Measurements from ENCODE around the gene EEA1. TPM values are rescaled to one million over a fixed set of nuclear protein-coding genes. Genes with fewer than 3 reads are reported as not detected.

The EEA1 gene
- total RNA-seq, 4 donors from 2014 or later = 11.6 to 25.4 (median 21.7) TPM

DNA sequence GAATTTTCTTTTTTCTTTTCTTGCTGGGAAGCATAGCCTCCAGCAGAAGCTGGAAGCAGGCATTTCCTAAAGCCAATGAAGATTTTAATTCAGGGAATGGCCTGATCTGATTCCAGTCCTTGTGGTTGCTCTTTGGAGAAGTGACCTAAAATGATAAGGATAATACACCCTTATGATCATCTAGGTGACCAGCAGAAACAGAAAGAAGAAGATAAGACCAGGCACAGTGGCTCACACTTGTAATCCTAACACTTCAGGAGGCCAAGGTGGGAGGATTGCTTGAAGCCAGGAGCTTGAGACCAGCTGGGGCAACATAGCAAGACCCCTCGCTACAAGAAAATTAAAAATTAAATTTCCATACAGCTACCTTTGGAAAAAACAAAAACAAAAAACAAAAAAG is 51.2 kb downstream of the EEA1 start:
- TF ChIP-seq EP300 (IDR thresholded peaks at IDR 0.05; ENCODE audit: low read depth) (no peak), CTCF (IDR thresholded peaks at IDR 0.05) (no peak), POLR2A (IDR thresholded peaks at IDR 0.05) (no peak), POLR2AphosphoS5 (IDR thresholded peaks at IDR 0.05) (no peak)
- intact Hi-C loops (cut with DNase I; ENCODE audit: low total_unique reads) = no loop called here

DNA sequence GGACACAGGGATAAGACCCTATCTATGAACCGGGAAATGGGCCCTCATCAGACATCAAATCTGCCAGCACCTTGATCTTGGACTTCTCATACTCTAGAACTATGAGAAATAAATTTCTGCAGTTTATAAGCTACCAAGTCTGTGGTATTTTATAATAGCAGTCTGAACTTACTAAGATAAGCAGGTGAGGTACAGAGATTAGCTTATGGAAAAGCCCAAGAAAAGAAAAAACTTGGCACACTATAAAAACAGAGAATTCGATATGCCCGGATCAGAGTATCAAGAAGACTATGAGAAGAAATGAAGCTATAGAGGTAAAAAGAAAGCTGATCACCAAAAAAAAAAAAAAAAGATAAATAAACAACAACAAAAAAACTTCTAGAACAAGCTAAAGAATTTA is 52.6 kb downstream of the EEA1 start:
- intact Hi-C loops (cut with DNase I; ENCODE audit: low total_unique reads) (no loop called here), in situ Hi-C loops (cut with MboI; ENCODE audit: low pct_ligation_motif_present in 1 of 4, low pct_unique_long_range_greater_than_20kb in 1 of 4, low sequenced_read_pairs in 3 of 4) (no loop called here)
- no peak overlapping the region for H3K27ac ChIP-seq
- no peaks in the 10 kb centered on the region for H3K4me1 ChIP-seq
- TF ChIP-seq POLR2AphosphoS5 (IDR thresholded peaks at IDR 0.05) = no peak
- TF ChIP-seq CTCF (IDR thresholded peaks at IDR 0.05) = no peak
- no peak for TF ChIP-seq EP300 (IDR thresholded peaks at IDR 0.05; ENCODE audit: low read depth)
- TF ChIP-seq POLR2A (IDR thresholded peaks at IDR 0.05) = no peak
- WGBS, 2 donors (ENCODE audit: low coverage in 1 of 2) = 93 to 100% methylated on average over 3 of the region's 3 CpGs
- H3K9me3 ChIP-seq = no peaks in the 10 kb centered on the region
- H3K27me3 ChIP-seq = no peaks in the 10 kb centered on the region
- DNase-seq = no peak
- peaks cover 0 to 4% (median 0%) of the 10 kb centered on the region in 4 donors for H3K36me3 ChIP-seq
- no peak overlapping the region for H3K4me3 ChIP-seq

More for the DNA sequence above, 51.2 kb downstream of the EEA1 start:
- 100% methylated on average over 1 of the region's 1 CpG; no CpG with 5 or more reads in 1 of the 2 donors for WGBS, 2 donors (ENCODE audit: low coverage in 1 of 2)
- no peak for DNase-seq
- H3K9me3 ChIP-seq = no peaks in the 10 kb centered on the region
- in situ Hi-C loops (cut with MboI; ENCODE audit: low pct_ligation_motif_present in 1 of 4, low pct_unique_long_range_greater_than_20kb in 1 of 4, low sequenced_read_pairs in 3 of 4) = no loop called here
- H3K4me1 ChIP-seq = no peaks in the 10 kb centered on the region
- no peak overlapping the region for H3K4me3 ChIP-seq
- H3K27ac ChIP-seq = no peak overlapping the region
- no peaks in the 10 kb centered on the region for H3K27me3 ChIP-seq
- H3K36me3 ChIP-seq = peaks cover 0 to 4% (median 0%) of the 10 kb centered on the region in 4 donors

GRCh38 chr12:92871116-92871515 is 58.0 kb downstream of the EEA1 start:
- Histone ChIP-seq H3K9me3 (no peaks in the 10 kb centered on the region), H3K4me3 (no peak overlapping the region), H3K27me3 (no peaks in the 10 kb centered on the region), H3K4me1 (no peaks in the 10 kb centered on the region), H3K36me3 (no peaks in the 10 kb centered on the region), H3K27ac (no peak overlapping the region)
- DNase-seq = no peak
- TF ChIP-seq POLR2A (IDR thresholded peaks at IDR 0.05) (no peak), POLR2AphosphoS5 (IDR thresholded peaks at IDR 0.05) (no peak), CTCF (IDR thresholded peaks at IDR 0.05) (no peak), EP300 (IDR thresholded peaks at IDR 0.05; ENCODE audit: low read depth) (no peak)
- intact Hi-C loops (cut with DNase I; ENCODE audit: low total_unique reads) = no loop called here
- in situ Hi-C loops (cut with MboI; ENCODE audit: low pct_ligation_motif_present in 1 of 4, low pct_unique_long_range_greater_than_20kb in 1 of 4, low sequenced_read_pairs in 3 of 4) = no loop called here
- WGBS, 2 donors (ENCODE audit: low coverage in 1 of 2) = 47 to 52% methylated on average over 3 of the region's 3 CpGs

DNA sequence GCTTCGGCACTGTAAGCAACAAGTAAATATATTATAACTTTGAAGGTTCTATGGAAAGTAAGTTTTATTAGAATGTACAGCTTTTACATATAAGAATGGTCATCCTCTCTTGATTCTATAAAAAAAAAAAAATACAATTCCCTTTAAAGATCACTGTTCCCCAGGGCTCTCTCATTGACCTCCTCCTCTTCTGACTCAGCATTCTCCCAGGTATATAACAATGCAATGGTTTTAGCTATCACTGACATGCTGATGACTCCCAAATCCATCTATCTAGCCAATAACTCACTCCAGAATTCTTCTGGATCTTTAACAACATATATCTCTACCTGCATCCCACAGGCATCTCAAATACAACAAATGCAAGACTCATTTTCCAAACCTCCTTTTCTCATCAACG is 62.7 kb downstream of the EEA1 start:
- in situ Hi-C loops (cut with MboI; ENCODE audit: low pct_ligation_motif_present in 1 of 4, low pct_unique_long_range_greater_than_20kb in 1 of 4, low sequenced_read_pairs in 3 of 4) (no loop called here), intact Hi-C loops (cut with DNase I; ENCODE audit: low total_unique reads) (no loop called here)
- WGBS, 2 donors (ENCODE audit: low coverage in 1 of 2) = 92 to 100% methylated on average over 2 of the region's 2 CpGs
- TF ChIP-seq EP300 (IDR thresholded peaks at IDR 0.05; ENCODE audit: low read depth) = no peak
- TF ChIP-seq POLR2A (IDR thresholded peaks at IDR 0.05) = no peak
- TF ChIP-seq POLR2AphosphoS5 (IDR thresholded peaks at IDR 0.05) = no peak
- no peak for TF ChIP-seq CTCF (IDR thresholded peaks at IDR 0.05)
- DNase-seq = no peak
- Histone ChIP-seq H3K4me1 (no peaks in the 10 kb centered on the region), H3K36me3 (peaks cover 0 to 11% (median 5%) of the 10 kb centered on the region in 4 donors), H3K27ac (no peak overlapping the region), H3K4me3 (no peak overlapping the region), H3K27me3 (no peaks in the 10 kb centered on the region), H3K9me3 (no peaks in the 10 kb centered on the region)

All from transverse colon (tissue), 4 donors.